B cell (primary cell): ENCODE measurements around the gene MAFG. TPM values are rescaled to one million over a fixed set of nuclear protein-coding genes. Genes with fewer than 3 reads are reported as not detected.

Source experiments
- ATAC-seq: fragments of 200-7000 bp; cut with Tn5 transposase; one replicate; pipeline ENCODE4 v1.10.0; 2021; ENCODE audit warnings: low read depth, mild to moderate bottlenecking, moderate number of reproducible peaks, moderate library complexity
- CTCF ChIA-PET: fragments of 350-600 bp; sonication (Branson Sonifier 250); formaldehyde crosslinking; loops from one replicate; lab custom pipeline; 2021; ENCODE audit warnings: antibody characterized with exemption, inconsistent platforms; lab: Charles Lee
- POLR2A ChIA-PET: fragments of 350-600 bp; sonication (Branson Sonifier 250); formaldehyde crosslinking; loops from one replicate; lab custom pipeline; 2021; ENCODE audit warnings: antibody characterized with exemption; lab: Charles Lee
- DNase-seq: peaks from one replicate; pipeline ENCODE4 v3.0.0; 2013
- H2AFZ ChIP-seq: 2 replicates; pipeline ENCODE4 v1.6.1; 2012; ENCODE audit warnings: mild to moderate bottlenecking, low read depth, low read length; ENCODE audit not compliant: insufficient read depth, poor library complexity, severe bottlenecking
- H3K27ac ChIP-seq, 2 donors: 1 replicate in 1 of 2; 2 replicates in 1 of 2; pipeline ENCODE4 v1.5.1; 2012 to 2013; ENCODE audit warnings: low read length in 2 of 2, mild to moderate bottlenecking in 2 of 2, moderate library complexity in 1 of 2
- H3K27me3 ChIP-seq, 4 experiments: fragments of 200-600 bp in 1 of 4; sonication (generic) in 1 of 4; replicated peaks in 1 of 4; 1 replicate in 2 of 4; 2 replicates in 2 of 4; pipeline versions ENCODE4 v1.6.1 to v1.7.0; 2013 to 2016; ENCODE audit warnings: low read length in 3 of 4, mild to moderate bottlenecking in 2 of 4, mixed read lengths in 1 of 4, moderate library complexity in 1 of 4; ENCODE audit not compliant: insufficient read depth in 4 of 4, control insufficient read depth in 3 of 4; ENCODE audit errors: control extremely low read depth in 1 of 4
- H3K36me3 ChIP-seq, 2 experiments: replicated peaks in 1 of 2; 1 replicate in 1 of 2; 2 replicates in 1 of 2; pipeline versions ENCODE4 v1.6.1 to v1.7.1; 2013; ENCODE audit warnings: low read length in 1 of 2; ENCODE audit not compliant: insufficient read depth in 2 of 2, control insufficient read depth in 1 of 2; ENCODE audit errors: control extremely low read depth in 1 of 2, extremely low read depth in 1 of 2
- H3K4me1 ChIP-seq, 2 donors: fragments of 200-600 bp in 1 of 2; sonication (generic) in 1 of 2; 1 replicate in 1 of 2; 2 replicates in 1 of 2; pipeline versions ENCODE4 v1.5.1 to v1.6.1; 2013 to 2017; ENCODE audit warnings: low read length in 2 of 2; ENCODE audit not compliant: control insufficient read depth in 2 of 2, insufficient read depth in 2 of 2
- H3K4me2 ChIP-seq: replicated peaks from 2 replicates; pipeline ENCODE3; 2012; ENCODE audit warnings: mild to moderate bottlenecking, low read depth, low read length; ENCODE audit not compliant: poor library complexity, severe bottlenecking
- H3K4me3 ChIP-seq, 5 experiments: fragments of 200-600 bp in 1 of 5; sonication (generic) in 1 of 5; 1 replicate in 3 of 5; 2 replicates in 2 of 5; pipeline versions ENCODE4 v1.5.1 to v1.7.0; 2011 to 2016; ENCODE audit warnings: low read length in 4 of 5, mild to moderate bottlenecking in 4 of 5, low read depth in 2 of 5, control low read depth in 1 of 5, moderate library complexity in 1 of 5; ENCODE audit not compliant: insufficient read depth in 1 of 5; ENCODE audit errors: control extremely low read depth in 1 of 5, extremely low read depth in 1 of 5
- H3K79me2 ChIP-seq: fragments of 200-600 bp; sonication (generic); one replicate; pipeline ENCODE4 v1.6.0; 2016; ENCODE audit warnings: low read length; ENCODE audit not compliant: control insufficient read depth, insufficient read depth
- H3K9ac ChIP-seq: fragments of 200-600 bp; sonication (generic); 2 replicates; pipeline ENCODE4 v1.6.1; 2017; ENCODE audit warnings: mild to moderate bottlenecking, low read length, moderate library complexity
- H3K9me3 ChIP-seq, 3 donors: one replicate each; pipeline versions ENCODE4 v1.6.1 to v1.7.1; 2013; ENCODE audit warnings: low read length in 2 of 3; ENCODE audit not compliant: control insufficient read depth in 2 of 3, insufficient read depth in 1 of 3; ENCODE audit errors: control extremely low read depth in 1 of 3
- H4K20me1 ChIP-seq: 2 replicates; pipeline ENCODE4 v1.6.0; 2012; ENCODE audit warnings: mild to moderate bottlenecking, low read length; ENCODE audit not compliant: insufficient read depth, control insufficient read depth, poor library complexity, severe bottlenecking
- H3K27ac Mint-ChIP-seq: one replicate; pipeline ENCODE4 v1.8.0; 2021; ENCODE audit warnings: mixed read lengths
- H3K27me3 Mint-ChIP-seq: one replicate; pipeline ENCODE4 v1.8.0; 2021; ENCODE audit warnings: mixed read lengths
- H3K4me1 Mint-ChIP-seq: one replicate; pipeline ENCODE4 v1.8.0; 2021; ENCODE audit warnings: mixed read lengths
- H3K4me3 Mint-ChIP-seq: one replicate; pipeline ENCODE4 v1.8.0; 2021; ENCODE audit warnings: mixed read lengths
- H3K9me3 Mint-ChIP-seq: one replicate; pipeline ENCODE4 v1.8.0; 2022; ENCODE audit warnings: mixed read lengths; ENCODE audit not compliant: insufficient read depth
- CTCF ChIP-seq: fragments of 200-600 bp; IDR thresholded peaks from one replicate; pipeline ENCODE4 v1.8.0; 2022; ENCODE audit warnings: antibody characterized with exemption, mild to moderate bottlenecking
- EZH2 ChIP-seq: IDR thresholded peaks from 2 replicates; pipeline ENCODE4 v1.6.1; 2012; ENCODE audit warnings: borderline replicate concordance, low read depth, mild to moderate bottlenecking, moderate library complexity, low read length; ENCODE audit not compliant: insufficient read depth, poor library complexity, severe bottlenecking
- WGBS: methylation state at CpG from one replicate; pipeline ENCODE4 v1.1.5; 2013; ENCODE audit warnings: missing lambda C conversion rate; ENCODE audit not compliant: insufficient coverage; 5-methylcytosine and 5-hydroxymethylcytosine counted together
- intact Hi-C: fragments of 100-400 bp; cut with micrococcal nuclease; formaldehyde crosslinking; loops from one replicate; pipeline ENCODE4 v1.10.0; 2022
- polyA plus RNA-seq: library from polyadenylated mRNA; depleted of rRNA; stranded (reverse); fragments of >200 nt; gene quantifications from 2 replicates; pipeline ENCODE4 v1.2.3, GENCODE V29; 2012
- total RNA-seq, 2 donors: library from RNA; stranded (reverse); fragments of 120-200 nt in 1 of 2; gene quantifications; 1 replicate in 1 of 2; 2 replicates in 1 of 2; pipeline versions ENCODE4 v1.2.3 to v1.2.4, GENCODE V29; 2013 to 2022

MAFG gene
- total and polyA plus RNA-seq, 2 donors (not counting 1 experiment from before 2014, with no cell fraction given): 11.4 to 27.9 TPM

DNA sequence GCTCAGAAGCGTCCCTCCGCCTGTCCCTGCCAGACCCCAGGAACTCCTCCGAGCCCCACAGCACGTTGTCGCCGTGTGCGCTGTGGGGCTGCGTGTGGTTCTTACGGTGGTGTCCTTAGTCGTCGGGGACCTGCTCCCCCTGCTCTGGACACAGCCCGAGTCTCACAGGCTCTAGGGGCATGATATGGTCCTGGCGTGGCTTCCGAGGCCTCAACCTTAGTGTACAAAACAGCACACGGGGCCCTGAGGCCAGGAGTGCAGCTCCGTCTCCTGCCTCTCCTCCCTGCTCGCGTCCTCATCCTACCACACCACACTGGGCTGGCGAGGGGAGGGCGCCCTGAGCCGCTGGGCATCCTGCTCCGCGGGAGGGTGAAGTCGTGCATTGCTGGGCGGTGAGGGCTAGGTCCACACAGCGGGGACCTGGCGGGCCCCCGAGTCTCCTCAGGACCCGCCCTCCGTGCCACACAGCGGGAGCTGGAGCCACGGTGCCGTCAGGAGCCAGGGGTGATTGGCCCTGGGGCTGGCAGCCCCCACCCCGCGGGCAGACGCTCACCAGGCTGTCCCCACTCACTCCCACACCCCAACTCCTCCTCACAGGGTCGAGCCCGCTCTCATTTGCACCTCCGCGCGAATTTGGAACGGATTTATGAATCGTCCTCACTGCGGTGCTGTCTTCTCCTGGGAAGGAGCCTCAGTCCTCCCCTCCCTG lies 1.2 kb upstream of the MAFG start:
- no peak overlapping the region for H3K27ac Mint-ChIP-seq
- Histone ChIP-seq H3K9ac (peak overlapping the region; percentile 48), H4K20me1 (peaks cover 27% of the 10 kb centered on the region), H2AFZ (peak overlapping the region; percentile 87), H3K27ac (no peak overlapping the region), H3K9me3 (no peaks in the 10 kb centered on the region), H3K79me2 (peaks cover 34% of the 10 kb centered on the region), H3K36me3 (no peaks in the 10 kb centered on the region), H3K4me2 (peak overlapping the region; percentile 90), H3K27me3 (peaks cover 0 to 23% (median 9%) of the 10 kb centered on the region in 4 experiments), H3K4me1 (peaks cover 24 to 31% of the 10 kb centered on the region in 2 donors), H3K4me3 (peak overlapping the region in 3 of 5 experiments; percentile 50 to 60 (median 58))
- H3K4me1 Mint-ChIP-seq: peaks cover 17% of the 10 kb centered on the region
- intact Hi-C loops: loop anchor here (5.0 kb wide), 2 partner anchors 36 to 96 kb away; partner anchors contain the start of genes ALYREF, ANAPC11 and MCRIP1
- DNase-seq (peak; percentile 58), ATAC-seq (no peak)
- ChIA-PET CTCF (interaction anchor here (0.5 to 3.5 kb wide), 5 partner anchors 10 to 147 kb away, joined by 3 to 16 read pairs (median 3); no protein-coding TSS in a partner anchor), POLR2A (interaction anchor here (0.7 kb wide), 1 partner anchor 57 kb away, joined by 3 read pairs; no protein-coding TSS in a partner anchor)
- TF ChIP-seq CTCF: no peak
- no peak for TF ChIP-seq EZH2
- peaks cover 10% of the 10 kb centered on the region for H3K27me3 Mint-ChIP-seq
- peak overlapping the region; percentile 64 for H3K4me3 Mint-ChIP-seq
- no peaks in the 10 kb centered on the region for H3K9me3 Mint-ChIP-seq
- 28% methylated on average over 41 of the region's 44 CpGs for WGBS
